K562 (cell line): Measurements from ENCODE around the gene PODNL1. TPM values are rescaled to one million over a fixed set of nuclear protein-coding genes. Genes with fewer than 3 reads are reported as not detected.
A peak's percentile ranks its signal among the peaks of the same experiment; 100 is the strongest.

ENCODE experiments used
- AFF4 ChIP-seq: sonication (generic); formaldehyde crosslinking; IDR thresholded peaks from 2 replicates; pipeline ENCODE4 v1.8.0; 2023; ENCODE audit warnings: mild to moderate bottlenecking, missing genetic modification reagents
- CGGBP1 ChIP-seq: fragments of 250-450 bp; sonication (Bioruptor Pico); IDR thresholded peaks from 2 replicates; pipeline ENCODE4 v1.9.0; 2021; ENCODE audit warnings: mild to moderate bottlenecking
- COPS2 ChIP-seq: fragments of 450-650 bp; conservative IDR thresholded peaks from 2 replicates; pipeline ENCODE4 v1.6.1; 2016; ENCODE audit warnings: mild to moderate bottlenecking, moderate library complexity
- CREBBP ChIP-seq: IDR thresholded peaks from one replicate; pipeline ENCODE4 v1.6.1; 2012; ENCODE audit warnings: low read depth, mild to moderate bottlenecking, control low read depth, inconsistent platforms, low read length
- CSDE1 ChIP-seq, 2 experiments: fragments of 450-650 bp; IDR thresholded peaks; 2 replicates each; pipeline ENCODE4 v1.6.1; 2016; ENCODE audit warnings: mild to moderate bottlenecking in 1 of 2
- FOS ChIP-seq: IDR thresholded peaks from 3 replicates; pipeline ENCODE4 v1.6.1; 2011; ENCODE audit not compliant: insufficient read length; ENCODE audit errors: extremely low read depth
- HCFC1 ChIP-seq: IDR thresholded peaks from 2 replicates; pipeline ENCODE4 v1.6.1; 2012; ENCODE audit warnings: low read depth, low read length, improper control_type of control experiment
- HNRNPLL ChIP-seq: fragments of 200-400 bp; formaldehyde crosslinking; IDR thresholded peaks from 2 replicates; pipeline ENCODE4 v1.6.1; 2017; ENCODE audit warnings: low read length, low read depth, mild to moderate bottlenecking; ENCODE audit not compliant: poor library complexity, severe bottlenecking
- KDM4B ChIP-seq, 2 experiments: fragments of 450-650 bp in 1 of 2; sonication (generic) in 1 of 2; IDR thresholded peaks; 2 replicates each; pipeline ENCODE4 v1.6.1; 2016 to 2017; ENCODE audit warnings: borderline replicate concordance in 2 of 2, antibody characterized with exemption in 1 of 2, low read depth in 1 of 2, mild to moderate bottlenecking in 1 of 2
- MNT ChIP-seq, 2 experiments: fragments of 450-650 bp; conservative IDR thresholded peaks; 2 replicates each; pipeline ENCODE4 v1.6.1; 2017; ENCODE audit warnings: mild to moderate bottlenecking in 2 of 2, moderate library complexity in 2 of 2
- NEUROD1 ChIP-seq: fragments of 150-350 bp; IDR thresholded peaks from 2 replicates; pipeline ENCODE4 v1.6.1; 2014; ENCODE audit warnings: borderline replicate concordance, low read length, low read depth; ENCODE audit not compliant: partially characterized antibody
- OTX1 ChIP-seq: fragments of 450-650 bp; formaldehyde crosslinking; IDR thresholded peaks from 2 replicates; pipeline ENCODE4 v1.4.0; 2022; ENCODE audit warnings: mild to moderate bottlenecking
- PHF8 ChIP-seq: fragments of 200-600 bp; sonication (generic); IDR thresholded peaks from 2 replicates; pipeline ENCODE4 v1.6.1; 2012; ENCODE audit warnings: mixed run types, mild to moderate bottlenecking, inconsistent platforms, low read length, moderate library complexity, borderline replicate concordance
- POLR2AphosphoS5 ChIP-seq: IDR thresholded peaks from 2 replicates; pipeline ENCODE4 v1.6.1; 2011; ENCODE audit warnings: mild to moderate bottlenecking, low read depth, low read length, moderate library complexity; ENCODE audit not compliant: control insufficient read depth, insufficient read depth
- POLR2B ChIP-seq: fragments of 450-650 bp; IDR thresholded peaks from 2 replicates; pipeline ENCODE4 v1.6.1; 2018; ENCODE audit warnings: low read depth; ENCODE audit not compliant: partially characterized antibody
- RFX1 ChIP-seq: fragments of 450-650 bp; IDR thresholded peaks from 2 replicates; pipeline ENCODE4 v1.6.1; 2016; ENCODE audit warnings: mild to moderate bottlenecking, moderate library complexity
- SIN3B ChIP-seq: fragments of 450-650 bp; IDR thresholded peaks from 2 replicates; pipeline ENCODE4 v1.6.1; 2017; ENCODE audit warnings: low read depth, mild to moderate bottlenecking, moderate library complexity
- SNAPC5 ChIP-seq: fragments of 250-450 bp; sonication (Bioruptor Pico); IDR thresholded peaks from 2 replicates; pipeline ENCODE4 v1.8.0; 2021; ENCODE audit warnings: moderate library complexity, mild to moderate bottlenecking, inconsistent platforms
- ZBTB2 ChIP-seq: fragments of 450-650 bp; IDR thresholded peaks from 2 replicates; pipeline ENCODE4 v1.6.1; 2016; ENCODE audit warnings: antibody characterized with exemption
- ZNF263 ChIP-seq: sonication (generic); formaldehyde crosslinking; IDR thresholded peaks from 2 replicates; pipeline ENCODE4 v1.8.0; 2022; ENCODE audit warnings: mild to moderate bottlenecking, missing genetic modification reagents, borderline replicate concordance
- polyA plus RNA-seq, 8 experiments: library from polyadenylated mRNA; depleted of rRNA in 4 of 8; stranded (reverse) in 5 of 8; unstranded in 3 of 8; fragments of >200 nt; fragmentation: Nextera tagmentation in 2 of 8; fragmentation: Illumina TruSeq in 1 of 8; extraction: Ambion mirVana in 2 of 8; extraction: Trizol in 1 of 8; gene quantifications; 2 replicates each; pipeline versions ENCODE4 v1.2.1 to v1.2.3, GENCODE V29; 2011 to 2014; ENCODE audit warnings: inconsistent platforms in 1 of 8, missing spikeins in 1 of 8
- total RNA-seq, 7 experiments: library from RNA; depleted of rRNA in 6 of 7; stranded (reverse); fragments of >200 nt in 6 of 7; fragmentation: Illumina TruSeq in 2 of 7; extraction: Trizol in 2 of 7; gene quantifications; 2 replicates each; pipeline versions ENCODE4 v1.2.1 to v1.2.3, GENCODE V29; 2011 to 2021; ENCODE audit warnings: low replicate concordance in 1 of 7

PODNL1 gene
- total and polyA plus RNA-seq, 9 of the 15 experiments (the other 6 are each of a cell fraction or from before 2014, with no cell fraction given), result 0.18 to 0.47 (median 0.23) TPM; not detected in 3

GRCh38 chr19:13952154-13952930 is 14.1 kb upstream of the PODNL1 start, which contains the start of gene DCAF15 (continued):
- TF ChIP-seq AFF4 (CRISPR knock-in tag), result no peak
- TF ChIP-seq SNAPC5 (CRISPR knock-in tag), result no peak
- TF ChIP-seq SIN3B, result peak; percentile 85
- TF ChIP-seq HNRNPLL, result peak; percentile 59
- no peak for TF ChIP-seq CREBBP
- no peak for TF ChIP-seq ZBTB2
- no peak for TF ChIP-seq COPS2
- TF ChIP-seq ZNF263 (CRISPR knock-in tag), result peak; percentile 92
- peak; percentile 97 for TF ChIP-seq FOS
- TF ChIP-seq CGGBP1, result 0 out of 2 replicates have a peak, but pooled peaks have one; percentile 12
- peak; percentile 42 for TF ChIP-seq HCFC1
- peak; percentile 98 for TF ChIP-seq RFX1
- TF ChIP-seq KDM4B (IDR thresholded peaks at IDR 0.05; ENCODE audit: borderline replicate concordance in 2 of 2, low read depth in 1 of 2), result peak in 1 of 2 experiments; percentile 58; a peak in 1 of 4 replicates
- TF ChIP-seq POLR2AphosphoS5, result peak; percentile 77
- peak in 1 of 2 experiments; percentile 86; a peak in 2 of 4 replicates for TF ChIP-seq CSDE1 (IDR thresholded peaks at IDR 0.05)
- TF ChIP-seq PHF8, result peak; percentile 77; the same call in 1 of the 2 replicates
- peak; percentile 11 to 29; a peak in 2 of 4 replicates for TF ChIP-seq MNT (conservative IDR thresholded peaks at IDR 0.05)
- peak; percentile 84 for TF ChIP-seq POLR2B
- TF ChIP-seq NEUROD1, result peak; percentile 98
- peak; percentile 61 for TF ChIP-seq OTX1 (CRISPR knock-in tag)
